Adrenal gland (tissue), 5 donors: Measurements from ENCODE around the gene BCL2.

ENCODE experiments used
- CTCF ChIP-seq, 6 experiments: fragments of 450-650 bp in 4 of 6; fragments of 200-600 bp in 2 of 6; sonication (generic) in 1 of 6; IDR thresholded peaks; 1 replicate in 5 of 6; 2 replicates in 1 of 6; pipeline versions ENCODE4 v1.5.1 to v1.8.0; 2016 to 2021; ENCODE audit warnings: antibody characterized with exemption in 6 of 6, mild to moderate bottlenecking in 2 of 6, moderate library complexity in 1 of 6
- POLR2A ChIP-seq, 2 donors: fragments of 450-650 bp; IDR thresholded peaks; one replicate each; pipeline ENCODE4 v1.6.1; 2017; ENCODE audit warnings: antibody characterized with exemption in 2 of 2, mild to moderate bottlenecking in 2 of 2, moderate library complexity in 1 of 2
- donor health status: DM: no; HTN: no; CAD: no.

- no peak for TF ChIP-seq POLR2A (IDR thresholded peaks at IDR 0.05)
- no peak for TF ChIP-seq CTCF (IDR thresholded peaks at IDR 0.05)
Observed at GRCh38 chr18:63150942-63151421, 168.6 kb downstream of the BCL2 start.
